Naive B cell (primary cell): ENCODE results near the gene LMNTD2. TPM values are rescaled to one million over a fixed set of nuclear protein-coding genes. Genes with fewer than 3 reads are reported as not detected.

ENCODE experiments used
- ATAC-seq, 2 donors: fragments of 150-1000 bp; cut with Tn5 transposase; 2 replicates each; pipeline ENCODE4 v1.10.0; 2021; ENCODE audit warnings: low read depth in 2 of 2, mild to moderate bottlenecking in 2 of 2, moderate library complexity in 2 of 2
- DNase-seq: peaks from one replicate; pipeline ENCODE4 v3.0.0; 2022
- H3K27ac Mint-ChIP-seq, 6 donors: one replicate each; pipeline ENCODE4 v1.8.0; 2020 to 2022; ENCODE audit warnings: mild to moderate bottlenecking in 6 of 6, mixed read lengths in 6 of 6, moderate library complexity in 5 of 6, inconsistent platforms in 2 of 6
- H3K27me3 Mint-ChIP-seq, 3 donors: one replicate each; pipeline ENCODE4 v1.8.0; 2021 to 2022; ENCODE audit warnings: mixed read lengths in 3 of 3, mild to moderate bottlenecking in 1 of 3
- H3K36me3 Mint-ChIP-seq, 2 donors: one replicate each; pipeline ENCODE4 v1.8.0; 2020 to 2022; ENCODE audit warnings: mixed read lengths in 2 of 2, inconsistent platforms in 1 of 2, mild to moderate bottlenecking in 1 of 2
- H3K4me1 Mint-ChIP-seq, 3 donors: one replicate each; pipeline ENCODE4 v1.8.0; 2020 to 2022; ENCODE audit warnings: mixed read lengths in 3 of 3, inconsistent platforms in 1 of 3, mild to moderate bottlenecking in 1 of 3, moderate library complexity in 1 of 3
- H3K4me3 Mint-ChIP-seq, 8 donors: one replicate each; pipeline ENCODE4 v1.8.0; 2020 to 2022; ENCODE audit warnings: mild to moderate bottlenecking in 8 of 8, mixed read lengths in 8 of 8, moderate library complexity in 8 of 8, inconsistent platforms in 2 of 8
- H3K9me3 Mint-ChIP-seq, 7 donors: one replicate each; pipeline ENCODE4 v1.8.0; 2020 to 2022; ENCODE audit warnings: mixed read lengths in 7 of 7, mild to moderate bottlenecking in 5 of 7, inconsistent platforms in 2 of 7, moderate library complexity in 1 of 7
- polyA plus RNA-seq, 6 donors: library from polyadenylated mRNA; unstranded; fragments of 300-500 nt; fragmentation: Illumina TruSeq; gene quantifications; one replicate each; pipeline ENCODE4 v1.2.3, GENCODE V29; 2021; ENCODE audit warnings: low read depth in 6 of 6

The LMNTD2 gene
- polyA plus RNA-seq, 6 donors from 2014 or later, result 2.1 to 4.8 (median 2.9) TPM

DNA sequence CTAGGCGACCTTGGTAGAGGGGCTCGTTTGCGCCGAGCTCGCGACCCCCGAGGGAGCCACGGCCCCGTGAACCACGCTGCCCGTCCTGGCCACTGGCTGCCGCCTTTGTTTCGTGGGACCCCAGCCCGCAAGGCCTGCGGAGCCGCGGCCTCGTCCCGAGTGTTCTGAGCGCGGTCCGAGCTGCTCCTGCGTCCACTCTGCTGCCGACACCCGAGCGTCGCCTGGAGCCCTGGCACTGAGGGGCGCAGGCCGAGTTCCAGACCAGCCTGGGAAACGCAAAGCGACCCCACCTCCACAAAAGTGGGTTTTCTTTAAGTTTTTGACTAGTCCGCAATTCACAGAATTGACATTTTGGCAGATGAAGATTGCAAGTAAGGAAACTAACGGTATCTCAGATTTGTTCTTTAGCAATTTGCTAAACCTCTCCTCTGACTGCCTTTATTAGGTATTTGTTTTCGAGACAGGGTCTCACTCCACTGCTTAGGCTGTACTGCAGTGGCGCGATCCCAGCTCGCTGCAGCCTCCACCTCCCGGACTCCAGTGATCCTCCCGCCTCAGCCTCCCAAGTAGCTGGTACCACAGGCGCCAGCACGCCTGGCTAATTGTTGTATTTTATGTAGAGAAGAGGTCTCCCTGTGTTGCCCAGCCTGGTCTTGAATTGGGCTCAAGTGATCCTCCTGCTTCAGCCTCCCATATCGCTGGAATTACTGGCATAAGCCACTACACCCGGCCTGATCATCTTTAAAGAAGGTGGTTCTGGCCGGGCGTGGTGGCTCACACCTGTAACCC is 52.6 kb downstream of the LMNTD2 start:
- Mint-ChIP-seq H3K9me3 (no peaks in the 10 kb centered on the region), H3K36me3 (peaks cover 0 to 4% of the 10 kb centered on the region in 2 donors), H3K27me3 (peaks cover 0 to 7% (median 0%) of the 10 kb centered on the region in 3 donors), H3K27ac (peak overlapping the region in 3 of 6 donors; percentile 62 to 89 (median 75)), H3K4me3 (peak overlapping the region; percentile 57 to 98 (median 78)), H3K4me1 (peaks cover 0 to 32% (median 26%) of the 10 kb centered on the region in 3 donors)
- ATAC-seq, result no peak
- DNase-seq, result no peak

GRCh38 chr11:506995-507726 is 53.4 kb downstream of the LMNTD2 start, which contains the start of gene RNH1:
Gene RNH1 (minus strand): TSS chr11:507242. CDS start chr11:502162, 5,080 bp downstream.
- H3K36me3 Mint-ChIP-seq, result peaks cover 0 to 4% of the 10 kb centered on the region in 2 donors
- H3K27me3 Mint-ChIP-seq, result peaks cover 0 to 7% (median 0%) of the 10 kb centered on the region in 3 donors
- H3K27ac Mint-ChIP-seq, result peak within 1 kb of the TSS; percentile 99 to 100 (median 100)
- H3K4me1 Mint-ChIP-seq, result peaks cover 0 to 29% (median 26%) of the 10 kb centered on the region in 3 donors
- H3K9me3 Mint-ChIP-seq, result no peaks in the 10 kb centered on the region
- ATAC-seq (peak; percentile 62 to 65), DNase-seq (peak; percentile 96)
- peak within 1 kb of the TSS; percentile 87 to 100 (median 98) for H3K4me3 Mint-ChIP-seq

- ATAC-seq (peak; percentile 73 to 76), DNase-seq (peak; percentile 99)
- Mint-ChIP-seq H3K27me3 (peaks cover 0 to 7% (median 0%) of the 10 kb centered on the region in 3 donors), H3K4me1 (peaks cover 0 to 30% (median 27%) of the 10 kb centered on the region in 3 donors), H3K27ac (peak overlapping the region; percentile 99 to 100 (median 100)), H3K36me3 (peaks cover 0 to 4% of the 10 kb centered on the region in 2 donors), H3K9me3 (no peaks in the 10 kb centered on the region), H3K4me3 (peak overlapping the region; percentile 87 to 100 (median 98))
These were observed 54.1 kb downstream of the LMNTD2 start for GRCh38 chr11:506238-506994.

GRCh38 chr11:504994-505344 is 55.6 kb downstream of the LMNTD2 start:
- H3K27me3 Mint-ChIP-seq, result peaks cover 0 to 7% (median 0%) of the 10 kb centered on the region in 3 donors
- ATAC-seq (no peak), DNase-seq (no peak)
- H3K4me3 Mint-ChIP-seq, result peak overlapping the region; percentile 3 to 100 (median 97)
- peaks cover 0 to 3% of the 10 kb centered on the region in 2 donors for H3K36me3 Mint-ChIP-seq
- H3K27ac Mint-ChIP-seq, result peak overlapping the region in 5 of 6 donors; percentile 9 to 100 (median 81)
- H3K4me1 Mint-ChIP-seq, result peaks cover 0 to 36% (median 32%) of the 10 kb centered on the region in 3 donors
- no peaks in the 10 kb centered on the region for H3K9me3 Mint-ChIP-seq

Other genes starting within 250 kb of the LMNTD2 start
- 100 to 1,000 TPM; 152 to 299 (median 164) TPM for gene IFITM1, start 246.7 kb downstream of the LMNTD2 start, polyA plus RNA-seq
- gene IFITM3, start 239.9 kb downstream of the LMNTD2 start, polyA plus RNA-seq, result 100 to 1,000 TPM in 1 of 6 donors, 10 to 100 TPM in 3, 1 to 10 TPM in 1, under 1 TPM in 1; 0.71 to 178 (median 64.1) TPM
- gene B4GALNT4, start 191.2 kb downstream of the LMNTD2 start, polyA plus RNA-seq, result not detected
- under 1 TPM in 2 of 6 donors, not detected in 4; 0.09 to 0.13 TPM for gene PKP3, start 166.5 kb downstream of the LMNTD2 start, polyA plus RNA-seq
- gene SIGIRR, start 145.7 kb downstream of the LMNTD2 start, polyA plus RNA-seq, result 10 to 100 TPM; 30.4 to 72.0 (median 53.5) TPM
- 1 to 10 TPM in 5 of 6 donors, not detected in 1; 1.9 to 4.5 (median 3.4) TPM for gene ANO9, start 118.7 kb downstream of the LMNTD2 start, polyA plus RNA-seq
- gene PTDSS2, start 110.5 kb downstream of the LMNTD2 start, polyA plus RNA-seq, result 10 to 100 TPM in 4 of 6 donors, 1 to 10 TPM in 2; 5.5 to 12.3 (median 10.3) TPM
- gene RNH1, start 53.5 kb downstream of the LMNTD2 start, polyA plus RNA-seq, result 100 to 1,000 TPM in 4 of 6 donors, 10 to 100 TPM in 2; 73.2 to 132 (median 114) TPM
- gene HRAS, start 25.2 kb downstream of the LMNTD2 start, polyA plus RNA-seq, result 10 to 100 TPM; 11.2 to 25.1 (median 13.8) TPM
- gene LRRC56, start 23.2 kb downstream of the LMNTD2 start, polyA plus RNA-seq, result 1 to 10 TPM in 2 of 6 donors, under 1 TPM in 3, not detected in 1; 0.66 to 1.6 (median 0.92) TPM
- gene RASSF7, start 232 bp upstream of the LMNTD2 start, polyA plus RNA-seq, result 10 to 100 TPM; 17.3 to 31.5 (median 23.5) TPM
- 10 to 100 TPM in 1 of 6 donors, 1 to 10 TPM in 5; 2.3 to 16.4 (median 5.2) TPM for gene PHRF1, start 15.7 kb upstream of the LMNTD2 start, polyA plus RNA-seq
- 10 to 100 TPM; 28.5 to 89.8 (median 50.2) TPM for gene IRF7, start 55.2 kb upstream of the LMNTD2 start, polyA plus RNA-seq
- not detected for gene CDHR5, start 64.2 kb upstream of the LMNTD2 start, polyA plus RNA-seq
- gene SCT, start 66.4 kb upstream of the LMNTD2 start, polyA plus RNA-seq, result not detected
- gene DRD4, start 76.5 kb upstream of the LMNTD2 start, polyA plus RNA-seq, result not detected
- gene DEAF1, start 134.5 kb upstream of the LMNTD2 start, polyA plus RNA-seq, result 10 to 100 TPM; 16.7 to 39.8 (median 24.7) TPM
- gene TMEM80, start 135.1 kb upstream of the LMNTD2 start, polyA plus RNA-seq, result 10 to 100 TPM; 31.5 to 41.0 (median 36.6) TPM
- gene EPS8L2, start 145.5 kb upstream of the LMNTD2 start, polyA plus RNA-seq, result 1 to 10 TPM; 1.3 to 7.6 (median 3.3) TPM
- gene TALDO1, start 186.7 kb upstream of the LMNTD2 start, polyA plus RNA-seq, result 100 to 1,000 TPM; 156 to 201 (median 164) TPM
- 10 to 100 TPM in 1 of 6 donors, 1 to 10 TPM in 4, not detected in 1; 4.5 to 14.1 (median 7.0) TPM for gene GATD1, start 216.7 kb upstream of the LMNTD2 start, polyA plus RNA-seq
- gene CEND1, start 229.4 kb upstream of the LMNTD2 start, polyA plus RNA-seq, result not detected
- gene SLC25A22, start 237.5 kb upstream of the LMNTD2 start, polyA plus RNA-seq, result 1 to 10 TPM; 6.8 to 9.4 (median 7.2) TPM
- 1 to 10 TPM in 5 of 6 donors, not detected in 1; 2.6 to 6.2 (median 3.5) TPM for gene PIDD1, start 244.5 kb upstream of the LMNTD2 start, polyA plus RNA-seq
- gene RPLP2, start 249.2 kb upstream of the LMNTD2 start, polyA plus RNA-seq, result 1,000 to 10,000 TPM; 1,447 to 3,573 (median 3,150) TPM